Upper lobe of right lung (tissue), 1 donor: ENCODE results near the gene CD38. TPM values are rescaled to one million over a fixed set of nuclear protein-coding genes. Genes with fewer than 3 reads are reported as not detected.
"Not testable (repeated sequence)": the region's sequence is repeated elsewhere in the genome, so short reads cannot be mapped to it uniquely, and the experiment has no call there.

Experiments used
- ATAC-seq: fragments of 200-7000 bp; cut with Tn5 transposase; one replicate; pipeline ENCODE4 v1.9.1; 2020; ENCODE audit warnings: mild to moderate bottlenecking, moderate library complexity
- DNase-seq: peaks from one replicate; pipeline ENCODE4 v3.0.0-alpha.2; 2020
- H3K27ac ChIP-seq: fragments of 200-600 bp; one replicate; pipeline ENCODE4 v1.8.0; 2022
- H3K27me3 ChIP-seq: fragments of 200-600 bp; one replicate; pipeline ENCODE4 v1.8.0; 2022; ENCODE audit warnings: mild to moderate bottlenecking
- H3K36me3 ChIP-seq: fragments of 200-600 bp; one replicate; pipeline ENCODE4 v1.8.0; 2022
- H3K4me1 ChIP-seq: fragments of 200-600 bp; one replicate; pipeline ENCODE4 v1.8.0; 2022
- H3K4me3 ChIP-seq: fragments of 200-600 bp; one replicate; pipeline ENCODE4 v1.8.0; 2022; ENCODE audit warnings: mild to moderate bottlenecking
- H3K9me3 ChIP-seq: fragments of 200-600 bp; one replicate; pipeline ENCODE4 v1.8.0; 2022
- intact Hi-C: fragments of 100-400 bp; cut with DNase I; formaldehyde crosslinking; loops from one replicate; pipeline ENCODE4 v1.11.0; 2022
- total RNA-seq: library from RNA; stranded (reverse); fragmentation: NEBNext Ultra II Directional; extraction: Animal tissue kit (Norgen Biotek cat#: 25700); gene quantifications from one replicate; pipeline ENCODE4 v1.2.1, GENCODE V29; 2021
- TF ChIP-seq, protein P1 (sequence below): fragments of 200-600 bp; IDR thresholded peaks from one replicate; pipeline ENCODE4 v1.8.0; 2022; ENCODE audit warnings: antibody characterized with exemption
- donor health status: DM: no; HTN: yes; CAD: no; lungs with severe emphysema.

CD38 gene
- total RNA-seq, 1 donor from 2014 or later, result 2.4 TPM

DNA sequence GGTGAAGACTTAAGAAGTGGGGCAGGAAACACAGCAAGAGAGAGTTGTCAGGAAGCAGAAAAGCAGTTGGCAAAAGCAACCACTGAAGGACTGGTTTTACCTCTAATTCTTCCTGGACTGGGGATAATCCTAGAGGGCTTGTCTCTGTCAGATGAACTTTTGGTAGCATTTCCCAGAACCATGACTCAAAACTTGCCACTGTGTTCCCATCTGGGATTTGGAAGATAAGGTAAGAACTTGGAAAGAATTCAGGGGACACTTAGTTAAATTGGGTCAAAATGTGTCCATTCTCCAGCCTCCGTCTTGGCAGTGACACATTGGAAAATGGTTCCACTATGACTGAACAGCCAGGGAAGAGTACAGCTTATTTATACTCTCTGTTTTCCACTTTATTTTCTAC is 55.7 kb downstream of the CD38 start:
- intact Hi-C loops, result no loop called here
- DNase-seq (no peak), ATAC-seq (no peak)
- TF ChIP-seq, protein P1, sequence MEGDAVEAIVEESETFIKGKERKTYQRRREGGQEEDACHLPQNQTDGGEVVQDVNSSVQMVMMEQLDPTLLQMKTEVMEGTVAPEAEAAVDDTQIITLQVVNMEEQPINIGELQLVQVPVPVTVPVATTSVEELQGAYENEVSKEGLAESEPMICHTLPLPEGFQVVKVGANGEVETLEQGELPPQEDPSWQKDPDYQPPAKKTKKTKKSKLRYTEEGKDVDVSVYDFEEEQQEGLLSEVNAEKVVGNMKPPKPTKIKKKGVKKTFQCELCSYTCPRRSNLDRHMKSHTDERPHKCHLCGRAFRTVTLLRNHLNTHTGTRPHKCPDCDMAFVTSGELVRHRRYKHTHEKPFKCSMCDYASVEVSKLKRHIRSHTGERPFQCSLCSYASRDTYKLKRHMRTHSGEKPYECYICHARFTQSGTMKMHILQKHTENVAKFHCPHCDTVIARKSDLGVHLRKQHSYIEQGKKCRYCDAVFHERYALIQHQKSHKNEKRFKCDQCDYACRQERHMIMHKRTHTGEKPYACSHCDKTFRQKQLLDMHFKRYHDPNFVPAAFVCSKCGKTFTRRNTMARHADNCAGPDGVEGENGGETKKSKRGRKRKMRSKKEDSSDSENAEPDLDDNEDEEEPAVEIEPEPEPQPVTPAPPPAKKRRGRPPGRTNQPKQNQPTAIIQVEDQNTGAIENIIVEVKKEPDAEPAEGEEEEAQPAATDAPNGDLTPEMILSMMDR, result no peak
- Histone ChIP-seq H3K27me3 (no peaks in the 10 kb centered on the region), H3K4me1 (no peaks in the 10 kb centered on the region), H3K36me3 (no peaks in the 10 kb centered on the region), H3K9me3 (no peaks in the 10 kb centered on the region), H3K27ac (no peak overlapping the region), H3K4me3 (no peak overlapping the region)

GRCh38 chr4:15836362-15836761 is 58.2 kb downstream of the CD38 start:
- TF ChIP-seq, protein P1, result no peak
- Histone ChIP-seq H3K27me3 (no peaks in the 10 kb centered on the region), H3K4me1 (no peaks in the 10 kb centered on the region), H3K4me3 (no peak overlapping the region), H3K36me3 (no peaks in the 10 kb centered on the region), H3K27ac (no peak overlapping the region), H3K9me3 (no peaks in the 10 kb centered on the region)
- intact Hi-C loops, result no loop called here
- no peak for DNase-seq
- no peak for ATAC-seq

DNA sequence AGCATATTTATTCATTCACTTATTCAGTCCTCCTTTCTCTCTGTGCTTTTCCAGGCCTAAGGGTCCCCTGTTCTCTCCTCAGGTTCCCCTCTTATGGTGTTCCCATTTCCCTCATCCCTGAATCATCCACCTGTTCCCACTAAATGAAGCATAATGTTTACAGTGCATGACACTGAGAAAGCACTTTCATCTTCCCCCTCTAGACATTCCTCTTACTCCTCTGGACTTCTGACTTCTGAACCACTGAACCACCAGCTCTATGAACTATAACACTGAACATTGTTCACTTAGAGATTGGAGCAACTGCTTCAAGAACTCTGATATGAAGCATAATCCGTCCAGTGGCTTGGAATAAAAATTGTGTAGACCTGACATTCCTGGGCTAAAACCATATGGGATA is 59.5 kb downstream of the CD38 start:
- intact Hi-C loops, result no loop called here
- no peak overlapping the region for H3K4me3 ChIP-seq
- DNase-seq (no peak), ATAC-seq (no peak)
- H3K9me3 ChIP-seq, result no peaks in the 10 kb centered on the region
- no peaks in the 10 kb centered on the region for H3K27me3 ChIP-seq
- H3K27ac ChIP-seq, result no peak overlapping the region
- H3K4me1 ChIP-seq, result no peaks in the 10 kb centered on the region
- TF ChIP-seq, protein P1, result no peak
- no peaks in the 10 kb centered on the region for H3K36me3 ChIP-seq

GRCh38 chr4:15841194-15841730 is 63.1 kb downstream of the CD38 start:
- H3K9me3 ChIP-seq, H3K4me1 ChIP-seq, H3K27me3 ChIP-seq, DNase-seq, H3K4me3 ChIP-seq, ATAC-seq, H3K27ac ChIP-seq, H3K36me3 ChIP-seq, intact Hi-C loops: not testable (repeated sequence)

- ATAC-seq (no peak), DNase-seq (no peak)
- Histone ChIP-seq H3K36me3 (no peaks in the 10 kb centered on the region), H3K4me1 (no peaks in the 10 kb centered on the region), H3K27ac (no peak overlapping the region), H3K9me3 (no peaks in the 10 kb centered on the region), H3K4me3 (no peak overlapping the region), H3K27me3 (no peaks in the 10 kb centered on the region)
- TF ChIP-seq, protein P1, result no peak
- intact Hi-C loops, result no loop called here
Measured at GRCh38 chr4:15847746-15848145, 69.6 kb downstream of the CD38 start.

DNA sequence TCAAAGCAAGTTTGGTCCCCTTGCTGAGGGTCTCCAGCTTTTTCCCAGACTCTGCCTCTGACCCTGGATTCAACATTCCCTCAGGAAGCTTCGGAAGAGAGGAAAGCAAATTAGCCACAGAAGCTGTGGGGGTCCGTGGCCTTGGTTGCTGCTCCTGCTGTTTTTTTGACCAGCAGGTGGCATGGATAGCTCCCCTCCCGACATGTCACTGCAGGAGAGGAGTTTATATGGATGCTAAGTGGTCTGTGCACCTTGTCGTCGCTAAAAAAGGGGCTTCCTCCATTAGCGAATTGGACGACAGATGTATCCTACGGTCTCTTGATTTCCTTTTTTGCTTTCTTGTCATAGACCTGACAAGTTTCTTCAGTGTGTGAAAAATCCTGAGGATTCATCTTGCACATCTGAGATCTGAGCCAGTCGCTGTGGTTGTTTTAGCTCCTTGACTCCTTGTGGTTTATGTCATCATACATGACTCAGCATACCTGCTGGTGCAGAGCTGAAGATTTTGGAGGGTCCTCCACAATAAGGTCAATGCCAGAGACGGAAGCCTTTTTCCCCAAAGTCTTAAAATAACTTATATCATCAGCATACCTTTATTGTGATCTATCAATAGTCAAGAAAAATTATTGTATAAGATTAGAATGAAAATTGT is 70.2 kb downstream of the CD38 start:
- DNase-seq, result no peak
- no peaks in the 10 kb centered on the region for H3K36me3 ChIP-seq
- H3K9me3 ChIP-seq, result no peaks in the 10 kb centered on the region
- no peaks in the 10 kb centered on the region for H3K4me1 ChIP-seq
- intact Hi-C loops, result no loop called here
- no peak overlapping the region for H3K27ac ChIP-seq
- TF ChIP-seq, protein P1, result no peak
- H3K4me3 ChIP-seq, result no peak overlapping the region
- ATAC-seq, result no peak
- no peaks in the 10 kb centered on the region for H3K27me3 ChIP-seq
